Right lobe of liver (tissue), 6 donors: ENCODE data around the gene JAM3. TPM values are rescaled to one million over a fixed set of nuclear protein-coding genes. Genes with fewer than 3 reads are reported as not detected.

Experiments used
- ATAC-seq, 4 donors: fragments of 200-7000 bp; cut with Tn5 transposase; one replicate each; pipeline ENCODE4 v1.9.1; 2020; ENCODE audit warnings: mild to moderate bottlenecking in 4 of 4, moderate library complexity in 4 of 4
- DNase-seq, 3 donors: peaks; one replicate each; pipeline ENCODE4 v3.0.0-alpha.2; 2020
- H3K27ac ChIP-seq, 3 donors: fragments of 200-600 bp; one replicate each; pipeline ENCODE4 v1.8.0; 2022
- H3K27me3 ChIP-seq, 2 donors: fragments of 200-600 bp; one replicate each; pipeline ENCODE4 v1.8.0; 2022
- H3K36me3 ChIP-seq, 4 donors: fragments of 200-600 bp; sonication (generic) in 1 of 4; one replicate each; pipeline versions ENCODE4 v1.5.1 to v1.8.0; 2017 to 2022; ENCODE audit warnings: control low read depth in 1 of 4
- H3K4me1 ChIP-seq, 4 donors: fragments of 200-600 bp; sonication (generic) in 1 of 4; one replicate each; pipeline versions ENCODE4 v1.5.1 to v1.8.0; 2017 to 2022; ENCODE audit warnings: control low read depth in 1 of 4
- H3K4me3 ChIP-seq, 3 donors: fragments of 200-600 bp; one replicate each; pipeline ENCODE4 v1.8.0; 2022
- H3K9me3 ChIP-seq, 4 donors: fragments of 200-600 bp; sonication (generic) in 1 of 4; one replicate each; pipeline versions ENCODE4 v1.5.1 to v1.8.0; 2017 to 2022; ENCODE audit warnings: control low read depth in 1 of 4
- CTCF ChIP-seq, 4 donors: fragments of 200-600 bp in 3 of 4; fragments of 450-650 bp in 1 of 4; IDR thresholded peaks; one replicate each; pipeline versions ENCODE4 v1.5.1 to v1.8.0; 2016 to 2022; ENCODE audit warnings: antibody characterized with exemption in 4 of 4, mild to moderate bottlenecking in 2 of 4
- POLR2A ChIP-seq: fragments of 450-650 bp; IDR thresholded peaks from one replicate; pipeline ENCODE4 v1.6.1; 2017; ENCODE audit warnings: antibody characterized with exemption, mild to moderate bottlenecking
- WGBS: methylation state at CpG from one replicate; pipeline ENCODE4 v1.1.6; 2018; ENCODE audit warnings: low coverage, low lambda C conversion rate; ENCODE audit not compliant: insufficient coverage; ENCODE audit errors: missing lambda C conversion rate; 5-methylcytosine and 5-hydroxymethylcytosine counted together
- intact Hi-C, 2 donors: fragments of 100-400 bp; cut with DNase I; formaldehyde crosslinking; loops; one replicate each; pipeline versions ENCODE4 v1.11.2 to v1.14.1; 2022
- total RNA-seq, 6 experiments: library from RNA; depleted of rRNA in 2 of 6; stranded (reverse); fragments of >200 nt in 2 of 6; fragmentation: NEBNext Ultra II Directional in 3 of 6; extraction: Animal tissue kit (Norgen Biotek cat#: 25700) in 3 of 6; gene quantifications; one replicate each; pipeline versions ENCODE4 v1.1.0 to v1.2.4, GENCODE V29; 2016 to 2023
- donor health status: DM: no; HTN: yes; CAD: no.
- donor health status: DM: no; HTN: no; CAD: no.
- donor health status: DM: no; HTN: no; CAD: no.
- donor health status: DM: no; HTN: yes; CAD: no.
- donor health status: DM: no; HTN: yes; CAD: no.

The JAM3 gene
- total RNA-seq, 6 experiments from 2014 or later = 0.86 to 2.5 (median 1.6) TPM

GRCh38 chr11:134140961-134141490 is 72.2 kb downstream of the JAM3 start:
- H3K36me3 ChIP-seq = no peaks in the 10 kb centered on the region
- H3K9me3 ChIP-seq = no peaks in the 10 kb centered on the region
- H3K4me3 ChIP-seq = no peak overlapping the region
- ATAC-seq (no peak), DNase-seq (no peak)
- 68% methylated on average over 5 of the region's 7 CpGs for WGBS
- intact Hi-C loops = loop anchor here in 1 of 2 donors (10.0 kb wide), 1 partner anchor 86 kb away; no protein-coding TSS in a partner anchor
- no peak overlapping the region for H3K27ac ChIP-seq
- no peaks in the 10 kb centered on the region for H3K4me1 ChIP-seq
- H3K27me3 ChIP-seq = no peaks in the 10 kb centered on the region
- TF ChIP-seq CTCF (IDR thresholded peaks at IDR 0.05) = no peak
- no peak for TF ChIP-seq POLR2A

DNA sequence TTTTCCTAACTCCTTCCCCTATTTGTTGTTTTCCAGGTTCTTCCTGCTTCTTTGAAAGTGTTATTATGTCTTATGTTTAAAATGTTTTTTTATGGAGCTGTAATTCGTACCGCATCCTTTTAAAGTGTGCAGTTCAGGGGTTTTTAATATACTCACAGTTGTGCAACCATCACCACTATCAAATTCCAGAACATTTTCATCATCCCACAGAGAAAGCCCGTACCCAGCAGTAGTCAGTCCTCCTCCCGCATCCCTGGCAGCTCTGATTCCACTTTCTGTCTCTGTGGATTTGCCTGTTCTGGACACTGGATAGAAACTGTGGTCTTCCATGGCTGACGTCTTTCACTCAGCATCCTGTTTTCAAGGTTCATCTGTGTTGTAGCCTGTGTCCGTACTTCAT is 73.7 kb downstream of the JAM3 start:
- Histone ChIP-seq H3K4me3 (no peak overlapping the region), H3K27ac (no peak overlapping the region), H3K27me3 (no peaks in the 10 kb centered on the region), H3K9me3 (no peaks in the 10 kb centered on the region), H3K36me3 (no peaks in the 10 kb centered on the region), H3K4me1 (no peaks in the 10 kb centered on the region)
- no peak for TF ChIP-seq CTCF (IDR thresholded peaks at IDR 0.05)
- TF ChIP-seq POLR2A = no peak
- 88% methylated on average over 6 of the region's 6 CpGs for WGBS
- DNase-seq (no peak), ATAC-seq (no peak)
- intact Hi-C loops = loop anchor here in 1 of 2 donors (10.0 kb wide), 1 partner anchor 88 kb away; no protein-coding TSS in a partner anchor

DNA sequence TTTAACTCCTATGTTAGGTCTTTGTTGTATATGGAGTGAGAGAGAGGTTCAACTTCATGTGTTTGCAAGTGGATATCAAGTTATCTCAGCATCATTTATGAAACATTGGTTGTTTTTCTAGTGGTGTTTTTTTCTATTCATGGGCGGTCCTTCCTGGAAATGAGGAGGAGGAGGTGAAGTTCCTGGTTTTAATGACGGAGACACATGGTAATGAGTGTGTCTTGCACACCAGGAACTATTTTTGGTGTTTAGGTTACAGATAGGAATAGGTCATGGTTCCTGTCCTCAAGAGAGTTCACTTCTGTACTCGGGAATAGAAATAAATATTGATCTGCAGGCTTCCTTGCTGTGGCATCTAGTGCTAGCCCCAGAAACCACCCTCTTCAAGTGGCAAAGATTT is 74.9 kb downstream of the JAM3 start:
- ATAC-seq (no peak), DNase-seq (no peak)
- 70% methylated on average over 3 of the region's 3 CpGs for WGBS
- Histone ChIP-seq H3K4me3 (no peak overlapping the region), H3K9me3 (no peaks in the 10 kb centered on the region), H3K27ac (no peak overlapping the region), H3K27me3 (no peaks in the 10 kb centered on the region), H3K36me3 (no peaks in the 10 kb centered on the region), H3K4me1 (no peaks in the 10 kb centered on the region)
- TF ChIP-seq POLR2A (no peak), CTCF (IDR thresholded peaks at IDR 0.05) (no peak)
- intact Hi-C loops = loop anchor here in 1 of 2 donors (10.0 kb wide), 1 partner anchor 89 kb away; no protein-coding TSS in a partner anchor

DNA sequence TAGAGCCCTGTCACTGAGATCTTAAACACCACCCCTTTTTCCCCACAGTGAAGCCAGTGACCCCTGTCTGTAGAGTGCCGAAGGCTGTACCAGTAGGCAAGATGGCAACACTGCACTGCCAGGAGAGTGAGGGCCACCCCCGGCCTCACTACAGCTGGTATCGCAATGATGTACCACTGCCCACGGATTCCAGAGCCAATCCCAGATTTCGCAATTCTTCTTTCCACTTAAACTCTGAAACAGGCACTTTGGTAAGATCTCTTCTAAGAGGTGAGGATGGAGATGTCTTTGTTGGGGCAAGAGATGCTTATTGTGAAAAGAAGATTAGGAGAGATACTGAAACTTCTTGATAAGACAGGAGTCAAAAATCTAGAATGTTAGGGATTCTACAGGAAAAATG is 75.9 kb downstream of the JAM3 start:
- peaks cover 0 to 6% (median 0%) of the 10 kb centered on the region in 4 donors for H3K36me3 ChIP-seq
- ATAC-seq (no peak), DNase-seq (no peak)
- H3K27ac ChIP-seq = no peak overlapping the region
- 57% methylated on average over 2 of the region's 5 CpGs for WGBS
- TF ChIP-seq CTCF (IDR thresholded peaks at IDR 0.05) = no peak
- no peak for TF ChIP-seq POLR2A
- no peaks in the 10 kb centered on the region for H3K4me1 ChIP-seq
- no peak overlapping the region for H3K4me3 ChIP-seq
- intact Hi-C loops = loop anchor here in 1 of 2 donors (10.0 kb wide), 1 partner anchor 90 kb away; no protein-coding TSS in a partner anchor
- no peaks in the 10 kb centered on the region for H3K9me3 ChIP-seq
- H3K27me3 ChIP-seq = no peaks in the 10 kb centered on the region
